Dendritic cell treated with granulocyte-macrophage colony-stimulating factor and Interleukin-4, amounts not matched to agents 40 ng/mL and 50 ng/mL, for 4 days (primary cell): ENCODE results near the gene NPAS3.

Experiments
- H3K27ac Mint-ChIP-seq: one replicate; pipeline ENCODE4 v1.8.0; 2022; ENCODE audit warnings: mild to moderate bottlenecking, mixed read lengths
- H3K27me3 Mint-ChIP-seq: one replicate; pipeline ENCODE4 v1.8.0; 2022; ENCODE audit warnings: mild to moderate bottlenecking, mixed read lengths
- H3K36me3 Mint-ChIP-seq: one replicate; pipeline ENCODE4 v1.8.0; 2022; ENCODE audit warnings: low read depth, mixed read lengths
- H3K4me1 Mint-ChIP-seq: one replicate; pipeline ENCODE4 v1.8.0; 2022; ENCODE audit warnings: low read depth, mixed read lengths
- H3K4me3 Mint-ChIP-seq: one replicate; pipeline ENCODE4 v1.8.0; 2022; ENCODE audit warnings: mild to moderate bottlenecking, moderate library complexity, mixed read lengths
- H3K9me3 Mint-ChIP-seq: one replicate; pipeline ENCODE4 v1.8.0; 2022; ENCODE audit warnings: mixed read lengths
- intact Hi-C: fragments of 100-400 bp; cut with micrococcal nuclease; formaldehyde crosslinking; loops from one replicate; pipeline ENCODE4 v1.15.0; 2022

The NPAS3 gene

DNA sequence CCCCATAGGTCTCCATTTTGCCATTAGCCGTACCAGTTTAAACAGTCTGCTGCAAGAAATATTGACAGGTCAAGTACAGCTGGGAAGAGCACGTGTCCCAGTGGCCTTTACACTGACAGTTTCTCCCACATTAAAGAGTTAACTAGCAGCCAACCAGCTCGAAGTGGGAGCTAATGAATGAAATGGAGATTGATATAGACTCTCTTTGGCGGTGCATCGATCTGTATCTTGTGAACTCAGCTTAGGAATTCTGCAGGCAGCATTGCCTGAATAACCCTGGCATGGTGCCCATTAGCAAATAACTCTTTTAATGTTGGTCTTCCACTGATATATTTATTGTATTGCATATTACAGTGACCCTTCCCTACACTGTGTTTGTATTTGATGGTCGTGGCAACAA is 692.8 kb downstream of the NPAS3 start:
- Mint-ChIP-seq H3K27ac (no peak overlapping the region), H3K27me3 (no peaks in the 10 kb centered on the region), H3K4me1 (no peaks in the 10 kb centered on the region), H3K36me3 (no peaks in the 10 kb centered on the region), H3K4me3 (no peak overlapping the region), H3K9me3 (no peaks in the 10 kb centered on the region)
- intact Hi-C loops = no loop called here

DNA sequence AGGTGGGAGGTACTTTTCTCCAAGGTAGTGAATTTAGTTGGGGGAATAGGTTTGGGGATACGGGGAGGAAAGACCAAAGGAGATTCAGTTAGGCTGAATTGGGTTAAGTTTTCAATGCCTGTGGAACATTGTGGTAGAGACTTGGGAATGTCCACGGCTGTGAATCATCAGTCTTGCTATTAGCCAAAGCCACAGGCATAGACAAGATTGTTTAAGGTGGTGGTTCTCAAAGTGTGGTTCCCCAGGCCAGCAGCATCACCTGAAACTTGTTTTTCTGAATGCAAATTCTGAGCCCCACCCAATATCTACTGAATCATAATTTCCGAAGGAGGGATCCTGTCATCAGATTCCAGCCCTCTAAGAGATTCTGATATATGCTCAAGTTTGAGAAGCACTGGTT is 696.0 kb downstream of the NPAS3 start:
- H3K27me3 Mint-ChIP-seq = no peaks in the 10 kb centered on the region
- no peak overlapping the region for H3K4me3 Mint-ChIP-seq
- H3K4me1 Mint-ChIP-seq = no peaks in the 10 kb centered on the region
- H3K9me3 Mint-ChIP-seq = no peaks in the 10 kb centered on the region
- no peaks in the 10 kb centered on the region for H3K36me3 Mint-ChIP-seq
- intact Hi-C loops = no loop called here
- H3K27ac Mint-ChIP-seq = no peak overlapping the region

DNA sequence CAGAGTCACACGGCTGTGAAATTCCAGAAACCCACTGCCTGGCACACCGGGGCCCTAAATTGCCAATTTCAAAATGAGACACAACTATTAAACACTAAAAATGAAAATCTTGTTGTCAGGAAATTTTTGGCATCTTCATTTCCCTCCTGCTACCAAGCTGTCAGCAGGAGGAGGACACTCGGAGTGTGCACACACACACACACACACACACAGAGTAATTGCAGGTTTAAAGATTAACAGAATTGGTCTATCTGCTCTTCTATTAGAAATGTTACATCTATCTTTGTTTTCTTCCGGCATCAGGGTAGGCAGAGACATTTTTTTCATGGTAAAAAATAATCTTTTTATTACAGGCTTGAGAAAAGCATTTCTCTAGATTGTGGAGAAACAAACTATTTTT is 698.0 kb downstream of the NPAS3 start:
- H3K9me3 Mint-ChIP-seq = no peaks in the 10 kb centered on the region
- H3K4me3 Mint-ChIP-seq = no peak overlapping the region
- no peak overlapping the region for H3K27ac Mint-ChIP-seq
- H3K36me3 Mint-ChIP-seq = no peaks in the 10 kb centered on the region
- no peaks in the 10 kb centered on the region for H3K27me3 Mint-ChIP-seq
- intact Hi-C loops = no loop called here
- H3K4me1 Mint-ChIP-seq = no peaks in the 10 kb centered on the region

DNA sequence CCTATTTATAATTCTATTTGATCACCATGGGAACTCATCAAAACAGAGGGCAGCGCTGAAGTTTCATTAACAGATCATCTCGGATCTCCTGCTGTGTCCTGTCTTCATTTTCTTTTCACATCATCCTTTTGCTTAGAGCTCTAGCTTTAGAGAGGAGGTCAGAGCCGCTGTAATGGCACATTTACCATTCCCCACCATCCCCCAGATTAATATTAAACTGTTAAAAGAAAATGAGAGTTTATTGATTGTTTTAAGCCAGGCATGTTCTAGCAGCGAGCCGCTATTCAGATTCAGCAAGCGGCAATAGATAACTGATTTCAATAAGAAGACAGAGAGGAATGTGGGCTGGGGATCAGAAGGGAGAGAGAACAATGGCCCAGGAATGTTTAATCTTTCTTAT is 703.4 kb downstream of the NPAS3 start:
- no peaks in the 10 kb centered on the region for H3K27me3 Mint-ChIP-seq
- no peak overlapping the region for H3K27ac Mint-ChIP-seq
- H3K9me3 Mint-ChIP-seq = no peaks in the 10 kb centered on the region
- intact Hi-C loops = no loop called here
- no peaks in the 10 kb centered on the region for H3K4me1 Mint-ChIP-seq
- no peak overlapping the region for H3K4me3 Mint-ChIP-seq
- no peaks in the 10 kb centered on the region for H3K36me3 Mint-ChIP-seq

DNA sequence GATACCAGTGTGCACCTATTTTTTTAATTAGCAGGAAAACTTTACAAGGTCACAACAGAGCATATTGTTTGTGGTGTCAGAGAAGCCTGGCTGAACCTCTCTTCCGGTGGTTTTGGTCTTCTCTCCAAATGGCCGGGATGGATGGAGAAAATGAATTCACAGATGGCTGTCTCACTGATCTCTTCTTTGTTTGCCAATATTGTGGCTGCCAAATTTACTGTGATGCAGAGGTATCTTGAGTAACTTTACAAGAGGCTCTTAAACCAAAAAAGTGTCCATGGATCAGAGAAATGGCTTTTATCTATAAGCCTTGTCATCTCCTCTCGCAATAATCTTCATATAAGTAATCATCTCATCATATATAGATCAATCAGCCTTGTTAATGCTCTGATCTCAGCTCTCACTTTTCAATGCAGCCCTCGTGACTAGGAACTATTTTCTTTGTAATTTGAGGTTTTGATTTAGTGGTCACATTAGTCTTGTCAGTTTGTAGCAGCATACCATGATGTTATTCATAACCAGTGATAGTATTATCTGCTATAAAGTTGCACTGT is 704.1 kb downstream of the NPAS3 start:
- Mint-ChIP-seq H3K27me3 (no peaks in the 10 kb centered on the region), H3K4me3 (no peak overlapping the region)

DNA sequence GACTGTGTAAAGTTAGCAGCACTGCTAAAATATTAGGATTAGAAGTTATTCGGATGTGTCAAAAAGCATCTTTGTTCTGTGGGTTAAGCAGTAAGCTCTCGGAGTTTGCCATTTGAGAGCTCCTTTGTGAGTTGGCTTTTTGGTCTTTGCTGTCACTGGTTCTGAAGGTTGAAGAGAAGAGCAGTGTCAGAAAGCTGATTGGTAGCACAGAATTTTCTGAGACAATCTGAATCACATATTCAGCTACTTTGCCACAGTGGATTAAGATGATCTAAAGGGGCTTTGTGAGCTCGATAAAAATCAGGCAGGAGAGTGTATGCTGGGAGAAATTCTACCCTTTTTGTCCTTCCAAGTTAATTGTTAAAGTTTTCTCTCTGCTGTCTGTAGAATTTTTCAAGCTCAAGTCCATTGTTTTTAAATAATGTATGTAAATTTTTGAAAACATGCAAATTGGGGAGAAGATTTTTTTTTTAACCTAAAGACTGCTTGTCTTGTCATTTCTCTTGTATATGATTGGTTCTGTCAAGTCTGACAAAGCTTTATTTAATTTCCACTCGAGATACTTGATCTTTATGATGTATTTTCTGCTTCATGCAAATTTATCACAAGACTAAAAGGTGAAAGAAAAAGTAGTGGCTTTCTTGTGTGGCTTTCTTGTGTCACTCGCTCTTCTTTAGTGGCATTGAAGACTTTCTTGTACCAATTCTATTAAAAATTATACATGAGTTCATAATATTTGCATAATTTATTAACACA is 704.9 kb downstream of the NPAS3 start:
- Mint-ChIP-seq H3K27me3 (no peaks in the 10 kb centered on the region), H3K4me1 (no peaks in the 10 kb centered on the region), H3K27ac (no peak overlapping the region), H3K4me3 (no peak overlapping the region), H3K9me3 (no peaks in the 10 kb centered on the region), H3K36me3 (no peaks in the 10 kb centered on the region)
- intact Hi-C loops = no loop called here

More for the DNA sequence above, 704.1 kb downstream of the NPAS3 start:
- H3K4me1 Mint-ChIP-seq = no peaks in the 10 kb centered on the region
- no peaks in the 10 kb centered on the region for H3K9me3 Mint-ChIP-seq
- intact Hi-C loops = no loop called here
- no peak overlapping the region for H3K27ac Mint-ChIP-seq
- H3K36me3 Mint-ChIP-seq = no peaks in the 10 kb centered on the region

DNA sequence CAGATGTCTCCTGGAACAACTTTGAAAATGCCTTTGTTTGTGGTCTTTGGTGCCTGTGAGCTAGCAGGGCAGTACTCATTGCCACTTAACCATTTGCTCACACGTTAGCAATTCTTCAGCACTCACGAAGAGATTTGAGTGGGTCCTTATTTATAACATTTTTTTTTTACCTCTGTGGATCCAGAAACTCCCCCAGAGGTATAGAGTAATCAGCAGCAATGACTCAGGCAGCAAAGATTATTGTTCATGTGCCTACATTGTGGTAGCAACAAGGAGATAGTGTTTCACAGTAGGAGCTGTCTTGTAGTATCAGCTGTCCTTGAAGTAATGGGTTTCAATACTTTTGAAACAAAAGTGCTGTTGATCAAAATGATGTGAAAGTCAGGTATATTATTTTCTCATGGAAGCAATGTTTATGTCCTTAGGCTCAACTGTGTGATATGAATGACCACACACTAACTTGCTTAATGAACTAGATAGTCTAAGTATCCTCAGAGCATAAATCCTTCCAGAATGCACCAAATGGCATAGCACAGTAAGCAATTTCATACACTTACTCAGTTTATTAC is 708.1 kb downstream of the NPAS3 start:
- no peaks in the 10 kb centered on the region for H3K36me3 Mint-ChIP-seq
- no peaks in the 10 kb centered on the region for H3K27me3 Mint-ChIP-seq
- no peaks in the 10 kb centered on the region for H3K9me3 Mint-ChIP-seq
- H3K27ac Mint-ChIP-seq = no peak overlapping the region
- H3K4me3 Mint-ChIP-seq = no peak overlapping the region
- no peaks in the 10 kb centered on the region for H3K4me1 Mint-ChIP-seq
- intact Hi-C loops = no loop called here

DNA sequence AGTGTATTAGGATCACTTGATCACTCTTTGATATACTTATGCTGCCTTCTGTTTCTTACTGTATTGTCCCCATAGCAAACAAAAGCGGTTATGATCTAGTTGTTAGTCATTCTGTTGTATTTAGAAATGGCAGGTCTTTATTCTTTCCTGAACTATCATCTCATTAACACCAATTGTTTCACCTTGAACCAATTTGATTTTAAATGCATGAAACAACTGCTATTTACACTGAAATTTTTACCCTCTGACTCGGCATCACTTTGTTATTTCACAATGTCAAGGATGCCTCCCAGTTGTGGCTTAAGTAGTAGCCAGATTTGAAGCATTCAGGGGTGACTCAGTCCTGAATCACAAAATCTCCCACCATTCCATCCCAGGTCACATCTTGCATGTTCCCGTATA is 708.7 kb downstream of the NPAS3 start:
- no peak overlapping the region for H3K4me3 Mint-ChIP-seq
- no peaks in the 10 kb centered on the region for H3K4me1 Mint-ChIP-seq
- intact Hi-C loops = no loop called here
- H3K9me3 Mint-ChIP-seq = no peaks in the 10 kb centered on the region
- no peak overlapping the region for H3K27ac Mint-ChIP-seq
- H3K27me3 Mint-ChIP-seq = no peaks in the 10 kb centered on the region
- H3K36me3 Mint-ChIP-seq = no peaks in the 10 kb centered on the region

DNA sequence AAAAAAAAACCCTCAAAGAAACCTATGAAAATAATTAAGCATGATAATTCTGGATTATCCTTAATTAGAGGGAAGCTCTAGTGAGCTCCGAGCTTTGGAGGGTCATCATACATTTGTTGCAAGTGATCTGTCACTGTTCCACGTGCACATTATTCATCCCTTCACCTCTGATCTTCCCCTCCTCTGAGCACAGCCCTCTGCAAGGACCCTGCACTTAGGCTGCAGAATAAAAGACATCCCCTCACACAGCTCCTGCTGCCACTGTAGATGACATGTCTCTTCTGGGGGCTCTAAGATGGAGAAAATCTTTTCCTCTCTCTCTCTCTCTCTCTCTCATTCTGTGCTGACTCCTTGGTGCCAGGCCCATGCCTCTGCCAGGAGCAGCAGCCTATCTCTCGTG is 711.8 kb downstream of the NPAS3 start:
- H3K27me3 Mint-ChIP-seq = no peaks in the 10 kb centered on the region
- no peak overlapping the region for H3K4me3 Mint-ChIP-seq
- no peak overlapping the region for H3K27ac Mint-ChIP-seq
- H3K4me1 Mint-ChIP-seq = no peaks in the 10 kb centered on the region
- no peaks in the 10 kb centered on the region for H3K9me3 Mint-ChIP-seq
- intact Hi-C loops = no loop called here
- H3K36me3 Mint-ChIP-seq = no peaks in the 10 kb centered on the region

DNA sequence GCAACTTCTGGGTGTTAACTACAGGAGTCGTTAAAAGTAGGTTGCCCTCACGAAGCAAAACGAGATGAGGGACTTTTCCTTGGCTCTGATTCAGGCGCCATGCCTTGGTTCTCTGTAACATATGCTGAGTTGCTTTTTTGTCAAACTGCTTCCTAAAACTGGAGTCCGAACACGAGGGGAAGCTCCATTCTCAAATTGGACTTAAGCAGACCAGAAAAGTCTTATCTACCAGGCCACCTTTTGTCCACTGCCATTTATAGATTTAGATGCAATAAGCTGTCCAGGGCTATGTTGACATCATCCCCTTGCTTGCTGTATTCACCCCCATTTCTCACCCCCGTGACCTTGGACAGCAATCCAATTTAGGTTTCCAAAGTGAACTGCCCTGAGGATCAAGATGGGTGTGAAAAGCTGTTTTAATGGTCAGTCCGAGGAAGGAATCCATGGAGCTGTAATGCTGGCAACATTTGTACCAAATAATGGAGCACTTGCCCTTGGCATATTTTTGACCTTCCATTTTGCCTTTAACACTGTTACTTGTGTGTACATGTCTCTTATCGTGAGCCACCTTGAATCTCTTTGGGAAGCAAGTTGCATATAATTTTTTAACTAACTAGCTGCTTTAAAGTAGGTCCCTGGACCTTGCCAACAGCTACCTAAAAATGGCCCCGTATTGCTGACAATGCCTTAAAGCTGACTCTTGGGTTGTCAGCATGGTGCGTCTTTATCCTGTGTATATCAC is 714.1 kb downstream of the NPAS3 start:
- no peak overlapping the region for H3K27ac Mint-ChIP-seq
- no peaks in the 10 kb centered on the region for H3K36me3 Mint-ChIP-seq
- H3K4me1 Mint-ChIP-seq = no peaks in the 10 kb centered on the region
- no peaks in the 10 kb centered on the region for H3K27me3 Mint-ChIP-seq
- no peak overlapping the region for H3K4me3 Mint-ChIP-seq
- no peaks in the 10 kb centered on the region for H3K9me3 Mint-ChIP-seq
- intact Hi-C loops = no loop called here

DNA sequence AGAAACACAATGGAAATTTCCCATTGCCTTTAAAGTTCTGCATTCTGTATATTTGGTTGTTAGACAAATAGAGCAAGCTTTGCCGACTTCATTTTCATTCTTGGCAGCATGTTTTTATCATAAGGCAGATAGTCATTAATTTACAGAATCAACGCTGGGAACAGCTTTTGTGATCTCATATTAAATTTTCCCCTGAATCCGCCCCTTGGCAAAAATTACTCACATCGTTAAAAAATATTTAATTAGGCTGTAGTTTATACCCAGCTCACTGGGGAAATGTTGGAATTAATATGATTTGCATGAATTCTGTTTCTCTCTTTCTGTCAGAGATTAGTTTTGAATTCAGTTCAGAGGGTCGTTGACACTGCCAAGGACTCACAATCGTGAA is 714.6 kb downstream of the NPAS3 start:
- intact Hi-C loops = no loop called here
- Mint-ChIP-seq H3K27me3 (no peaks in the 10 kb centered on the region), H3K4me3 (no peak overlapping the region), H3K27ac (no peak overlapping the region), H3K36me3 (no peaks in the 10 kb centered on the region), H3K4me1 (no peaks in the 10 kb centered on the region), H3K9me3 (no peaks in the 10 kb centered on the region)

DNA sequence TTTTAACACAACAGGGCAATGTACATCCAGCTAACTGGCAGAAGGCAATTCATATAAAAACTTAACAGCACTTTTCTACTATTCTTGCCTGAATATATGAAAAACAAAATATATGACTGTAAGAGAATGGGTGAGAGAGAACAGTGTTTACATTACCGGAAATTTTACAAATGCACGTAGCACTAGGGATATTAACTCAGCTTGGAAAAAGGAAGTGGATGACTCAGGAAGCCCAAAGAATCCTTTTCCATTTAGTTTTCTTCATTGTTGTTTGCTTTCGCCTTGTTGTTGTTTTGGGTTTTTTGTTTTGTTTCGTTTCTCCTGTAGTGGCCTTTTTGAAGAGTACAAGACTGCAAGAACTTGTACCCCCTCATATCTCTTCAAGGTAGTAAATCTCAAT is 716.7 kb downstream of the NPAS3 start:
- intact Hi-C loops = no loop called here
- no peak overlapping the region for H3K27ac Mint-ChIP-seq

DNA sequence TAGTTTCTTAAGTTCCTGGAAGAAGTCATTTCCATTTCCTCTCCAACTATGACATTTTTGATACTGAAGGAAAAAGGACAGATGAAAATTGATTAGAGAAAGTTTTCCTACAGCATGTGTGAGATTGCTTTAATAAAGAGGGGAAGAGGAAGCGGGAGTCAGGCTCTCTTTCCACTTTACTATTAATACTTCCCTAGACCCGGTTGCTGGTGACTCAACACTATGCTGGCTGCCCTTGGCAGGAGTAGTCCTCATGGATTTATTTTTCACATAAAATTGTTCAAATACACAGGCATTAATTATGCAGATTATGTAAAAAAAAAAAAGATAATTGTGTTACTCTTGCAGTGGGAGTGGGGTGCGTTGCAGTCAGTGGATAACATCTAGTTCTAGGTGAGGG is 718.8 kb downstream of the NPAS3 start:
- no peaks in the 10 kb centered on the region for H3K9me3 Mint-ChIP-seq
- no peaks in the 10 kb centered on the region for H3K4me1 Mint-ChIP-seq
- H3K27me3 Mint-ChIP-seq = no peaks in the 10 kb centered on the region
- no peaks in the 10 kb centered on the region for H3K36me3 Mint-ChIP-seq
- H3K4me3 Mint-ChIP-seq = no peak overlapping the region
- intact Hi-C loops = no loop called here
- H3K27ac Mint-ChIP-seq = no peak overlapping the region

More for the DNA sequence above, 716.7 kb downstream of the NPAS3 start:
- Mint-ChIP-seq H3K27me3 (no peaks in the 10 kb centered on the region), H3K4me3 (no peak overlapping the region), H3K9me3 (no peaks in the 10 kb centered on the region), H3K36me3 (no peaks in the 10 kb centered on the region), H3K4me1 (no peaks in the 10 kb centered on the region)

DNA sequence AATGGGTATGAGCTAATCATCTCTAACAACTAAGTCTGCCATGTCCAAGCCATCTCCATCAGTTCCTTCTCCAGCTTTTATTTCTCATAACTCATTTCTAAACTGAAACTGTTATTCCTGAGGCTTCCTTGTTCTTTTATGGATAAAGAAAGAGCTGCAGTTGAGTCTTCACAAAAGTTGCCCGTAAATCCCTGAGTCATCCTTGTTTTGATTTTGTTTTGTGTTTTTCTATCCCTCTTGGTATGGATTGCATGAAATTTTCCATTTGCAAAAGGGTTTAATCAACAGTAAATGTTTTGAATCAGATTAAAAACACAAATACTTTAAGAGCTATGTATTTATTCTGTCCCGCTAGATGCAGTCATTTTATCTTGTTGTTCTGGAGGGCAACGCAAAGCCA is 721.6 kb downstream of the NPAS3 start:
- Mint-ChIP-seq H3K4me1 (no peaks in the 10 kb centered on the region), H3K9me3 (peaks cover 20% of the 10 kb centered on the region), H3K27me3 (no peaks in the 10 kb centered on the region), H3K36me3 (no peaks in the 10 kb centered on the region), H3K27ac (no peak overlapping the region), H3K4me3 (no peak overlapping the region)
- intact Hi-C loops = no loop called here
